Measurements from ENCODE around the gene PROM2. TPM values are rescaled to one million over a fixed set of nuclear protein-coding genes. Genes with fewer than 3 reads are reported as not detected.

PROM2 gene
- total RNA-seq, 1 experiment from 2014 or later, result 64.2 TPM

GRCh38 chr2:95275601-95276243 lies 1.5 kb downstream of the PROM2 start:
- Histone ChIP-seq H3K4me1 (ENCODE audit: insufficient read depth, low read length) (peaks cover 53% of the 10 kb centered on the region), H3K4me2 (ENCODE audit: low read length) (peak overlapping the region; percentile 87), H3K27me3 (ENCODE audit: low read length) (no peaks in the 10 kb centered on the region), H3K9me3 (ENCODE audit: low read length) (no peaks in the 10 kb centered on the region), H2AFZ (ENCODE audit: low read length) (peak overlapping the region; percentile 52), H3K27ac (ENCODE audit: low read length) (peak overlapping the region; percentile 81), H3K79me2 (ENCODE audit: low read length) (peaks cover 49% of the 10 kb centered on the region), H3K36me3 (ENCODE audit: low read depth, low read length) (peaks cover 19% of the 10 kb centered on the region), H3K4me3 (ENCODE audit: low read length) (peak overlapping the region; percentile 66), H3F3A (ENCODE audit: low read length, unreplicated experiment) (no peaks in the 10 kb centered on the region), H3K9ac (ENCODE audit: low read length) (peak overlapping the region; percentile 54), H3K9me2 (replicated peaks; ENCODE audit: low read length) (no peaks in the 10 kb centered on the region), H4K20me1 (ENCODE audit: low read length) (no peaks in the 10 kb centered on the region)
- BruUV-seq (replicated peaks), result no TSS peak
- DNase-seq (peak; percentile 72), ATAC-seq (peak; percentile 42)
- TF ChIP-seq, protein P1, sequence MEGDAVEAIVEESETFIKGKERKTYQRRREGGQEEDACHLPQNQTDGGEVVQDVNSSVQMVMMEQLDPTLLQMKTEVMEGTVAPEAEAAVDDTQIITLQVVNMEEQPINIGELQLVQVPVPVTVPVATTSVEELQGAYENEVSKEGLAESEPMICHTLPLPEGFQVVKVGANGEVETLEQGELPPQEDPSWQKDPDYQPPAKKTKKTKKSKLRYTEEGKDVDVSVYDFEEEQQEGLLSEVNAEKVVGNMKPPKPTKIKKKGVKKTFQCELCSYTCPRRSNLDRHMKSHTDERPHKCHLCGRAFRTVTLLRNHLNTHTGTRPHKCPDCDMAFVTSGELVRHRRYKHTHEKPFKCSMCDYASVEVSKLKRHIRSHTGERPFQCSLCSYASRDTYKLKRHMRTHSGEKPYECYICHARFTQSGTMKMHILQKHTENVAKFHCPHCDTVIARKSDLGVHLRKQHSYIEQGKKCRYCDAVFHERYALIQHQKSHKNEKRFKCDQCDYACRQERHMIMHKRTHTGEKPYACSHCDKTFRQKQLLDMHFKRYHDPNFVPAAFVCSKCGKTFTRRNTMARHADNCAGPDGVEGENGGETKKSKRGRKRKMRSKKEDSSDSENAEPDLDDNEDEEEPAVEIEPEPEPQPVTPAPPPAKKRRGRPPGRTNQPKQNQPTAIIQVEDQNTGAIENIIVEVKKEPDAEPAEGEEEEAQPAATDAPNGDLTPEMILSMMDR (conservative IDR thresholded peaks at IDR 0.05; ENCODE audit: low read depth, low read length), result no peak
- no peak for TF ChIP-seq EZH2phosphoT487 (IDR thresholded peaks at IDR 0.05; ENCODE audit: borderline replicate concordance, low read length)
- no peak for TF ChIP-seq EZH2 (IDR thresholded peaks at IDR 0.05; ENCODE audit: low read length, unreplicated experiment)
- ChIA-PET POLR2A (ENCODE audit: unreplicated experiment) (no interaction called here), CTCF (interaction anchor here (0.5 to 1.0 kb wide), 3 partner anchors 17 to 46 kb away, joined by 3 to 9 read pairs (median 3); no protein-coding TSS in a partner anchor)
- intact Hi-C loops (cut with micrococcal nuclease), result no loop called here

GRCh38 chr2:95276244-95276887 lies 2.1 kb downstream of the PROM2 start:
- Histone ChIP-seq H4K20me1 (ENCODE audit: low read length) (no peaks in the 10 kb centered on the region), H3K9me2 (replicated peaks; ENCODE audit: low read length) (no peaks in the 10 kb centered on the region), H3K36me3 (ENCODE audit: low read depth, low read length) (peaks cover 19% of the 10 kb centered on the region), H3K4me3 (ENCODE audit: low read length) (peak overlapping the region; percentile 66), H3K4me1 (ENCODE audit: insufficient read depth, low read length) (peaks cover 53% of the 10 kb centered on the region), H3K4me2 (ENCODE audit: low read length) (peak overlapping the region; percentile 87), H3K27ac (ENCODE audit: low read length) (peak overlapping the region; percentile 81), H3F3A (ENCODE audit: low read length, unreplicated experiment) (no peaks in the 10 kb centered on the region), H3K27me3 (ENCODE audit: low read length) (no peaks in the 10 kb centered on the region), H3K79me2 (ENCODE audit: low read length) (peaks cover 49% of the 10 kb centered on the region), H3K9ac (ENCODE audit: low read length) (peak overlapping the region; percentile 54), H2AFZ (ENCODE audit: low read length) (0 out of 2 replicates have a peak overlapping the region, but pooled peaks have one; percentile 52), H3K9me3 (ENCODE audit: low read length) (no peaks in the 10 kb centered on the region)
- ChIA-PET CTCF (no interaction called here), POLR2A (ENCODE audit: unreplicated experiment) (no interaction called here)
- intact Hi-C loops (cut with micrococcal nuclease), result no loop called here
- TF ChIP-seq EZH2 (IDR thresholded peaks at IDR 0.05; ENCODE audit: low read length, unreplicated experiment), result no peak
- TF ChIP-seq, protein P1 (conservative IDR thresholded peaks at IDR 0.05; ENCODE audit: low read depth, low read length), result no peak
- no peak for TF ChIP-seq EZH2phosphoT487 (IDR thresholded peaks at IDR 0.05; ENCODE audit: borderline replicate concordance, low read length)
- BruUV-seq (replicated peaks), result no TSS peak
- ATAC-seq (no peak), DNase-seq (no peak)

- POLR2A ChIA-PET (ENCODE audit: unreplicated experiment), result no interaction called here
- BruUV-seq (replicated peaks), result no TSS peak
- no peaks in the 10 kb centered on the region for H4K20me1 ChIP-seq (ENCODE audit: low read length)
These were observed 2.6 kb downstream of the PROM2 start for GRCh38 chr2:95276888-95277245.

More at GRCh38 chr2:95276888-95277245, 2.6 kb downstream of the PROM2 start:
- H3K4me2 ChIP-seq (ENCODE audit: low read length), result peak overlapping the region; percentile 87
- H3K4me1 ChIP-seq (ENCODE audit: insufficient read depth, low read length), result peaks cover 53% of the 10 kb centered on the region
- no peaks in the 10 kb centered on the region for H3K9me2 ChIP-seq (replicated peaks; ENCODE audit: low read length)
- H3K27me3 ChIP-seq (ENCODE audit: low read length), result no peaks in the 10 kb centered on the region
- H3K79me2 ChIP-seq (ENCODE audit: low read length), result peaks cover 49% of the 10 kb centered on the region
- TF ChIP-seq EZH2phosphoT487 (IDR thresholded peaks at IDR 0.05; ENCODE audit: borderline replicate concordance, low read length), result no peak
- no peak for TF ChIP-seq EZH2 (IDR thresholded peaks at IDR 0.05; ENCODE audit: low read length, unreplicated experiment)
- TF ChIP-seq, protein P1 (conservative IDR thresholded peaks at IDR 0.05; ENCODE audit: low read depth, low read length), result no peak
- CTCF ChIA-PET, result no interaction called here
- H3F3A ChIP-seq (ENCODE audit: low read length, unreplicated experiment), result no peaks in the 10 kb centered on the region
- H3K9me3 ChIP-seq (ENCODE audit: low read length), result no peaks in the 10 kb centered on the region
- no peak overlapping the region for H2AFZ ChIP-seq (ENCODE audit: low read length)
- intact Hi-C loops (cut with micrococcal nuclease), result no loop called here
- peak overlapping the region; percentile 81 for H3K27ac ChIP-seq (ENCODE audit: low read length)
- H3K4me3 ChIP-seq (ENCODE audit: low read length), result peak overlapping the region; percentile 66
- peak overlapping the region; percentile 53; the same call in 1 of the 2 replicates for H3K9ac ChIP-seq (ENCODE audit: low read length)
- ATAC-seq (no peak), DNase-seq (no peak)
- H3K36me3 ChIP-seq (ENCODE audit: low read depth, low read length), result peaks cover 21% of the 10 kb centered on the region

All from PC-3 (cell line).